BJ (cell line): Measurements from ENCODE around the gene VAPB. TPM values are rescaled to one million over a fixed set of nuclear protein-coding genes. Genes with fewer than 3 reads are reported as not detected.

Experiments
- CTCF ChIA-PET: fragments of 350-600 bp; formaldehyde crosslinking; extraction: SDS; loops from one replicate; lab custom pipeline; 2021; ENCODE audit warnings: antibody characterized with exemption, inconsistent platforms; lab: Yijun Ruan, JAX
- POLR2A ChIA-PET: fragments of 300-600 bp; sonication (Branson Sonifier 250); formaldehyde crosslinking; extraction: SDS; loops from one replicate; lab custom pipeline; 2021; ENCODE audit warnings: antibody characterized with exemption; lab: Charles Lee
- DNase-seq: peaks from one replicate; pipeline ENCODE4 v3.0.0-alpha.2; 2011; ENCODE audit warnings: low read depth
- H3K27me3 ChIP-seq: 2 replicates; pipeline ENCODE4 v1.6.0; 2011; ENCODE audit warnings: low read length; ENCODE audit not compliant: control insufficient read depth, insufficient read depth
- H3K36me3 ChIP-seq: 2 replicates; pipeline ENCODE4 v1.5.1; 2011; ENCODE audit warnings: low read length; ENCODE audit not compliant: control insufficient read depth, insufficient read depth
- H3K4me3 ChIP-seq: 2 replicates; pipeline ENCODE4 v1.5.1; 2011; ENCODE audit warnings: low read depth, mild to moderate bottlenecking, control low read depth, low read length
- polyA plus RNA-seq: library from polyadenylated mRNA; depleted of rRNA; stranded (reverse); fragments of >200 nt; gene quantifications from 2 replicates; pipeline ENCODE4 v1.2.3, GENCODE V29; 2011
- TF ChIP-seq, protein P1 (sequence below): IDR thresholded peaks from 2 replicates; pipeline ENCODE4 v1.5.1; 2011; ENCODE audit warnings: low read depth, mild to moderate bottlenecking, control low read depth, inconsistent platforms, low read length, moderate library complexity; ENCODE audit not compliant: insufficient read depth

The VAPB gene
- polyA plus RNA-seq, 1 experiment = 21.1 TPM

DNA sequence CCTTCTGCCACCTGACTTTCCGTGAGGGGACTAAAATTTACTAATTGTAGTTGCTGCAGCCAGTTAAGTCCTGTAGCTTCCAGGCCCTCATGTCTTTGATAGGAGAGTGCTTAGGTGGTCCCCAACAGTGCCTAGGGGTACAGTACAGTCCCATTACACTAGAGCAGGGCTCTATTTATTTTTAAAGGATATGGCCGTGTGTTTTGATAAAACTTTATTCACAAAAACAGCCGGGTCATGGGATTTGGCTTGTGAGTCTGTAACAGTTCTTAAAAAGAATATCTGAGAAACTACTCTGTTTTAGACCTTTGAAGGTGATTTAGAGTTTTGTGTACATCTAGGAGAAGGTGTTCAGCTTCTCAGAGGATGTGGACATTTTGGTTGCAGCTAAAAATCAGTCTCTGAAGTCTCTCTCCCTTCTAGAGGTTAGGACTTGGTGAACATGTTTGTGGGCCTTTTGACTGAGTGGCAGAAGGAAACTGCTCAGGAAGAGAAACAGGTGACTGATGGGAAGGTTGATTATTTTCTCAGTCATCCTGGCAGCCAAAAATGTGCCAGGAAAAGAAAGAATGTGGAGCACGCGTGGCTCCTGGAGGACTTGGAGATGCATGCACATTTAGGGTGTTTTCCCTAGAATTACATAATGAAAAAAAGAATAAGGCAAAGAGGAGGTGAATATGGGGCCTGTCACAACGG, 57.4 kb downstream of the VAPB start:
- DNase-seq = no peak
- no peaks in the 10 kb centered on the region for H3K27me3 ChIP-seq
- CTCF ChIA-PET = interaction anchor here (1.2 to 2.9 kb wide), 4 partner anchors 16 to 209 kb away, joined by 3 to 10 read pairs (median 10); no protein-coding TSS in a partner anchor

GRCh38 chr20:58446960-58447265, 57.9 kb downstream of the VAPB start:
- TF ChIP-seq, protein P1, sequence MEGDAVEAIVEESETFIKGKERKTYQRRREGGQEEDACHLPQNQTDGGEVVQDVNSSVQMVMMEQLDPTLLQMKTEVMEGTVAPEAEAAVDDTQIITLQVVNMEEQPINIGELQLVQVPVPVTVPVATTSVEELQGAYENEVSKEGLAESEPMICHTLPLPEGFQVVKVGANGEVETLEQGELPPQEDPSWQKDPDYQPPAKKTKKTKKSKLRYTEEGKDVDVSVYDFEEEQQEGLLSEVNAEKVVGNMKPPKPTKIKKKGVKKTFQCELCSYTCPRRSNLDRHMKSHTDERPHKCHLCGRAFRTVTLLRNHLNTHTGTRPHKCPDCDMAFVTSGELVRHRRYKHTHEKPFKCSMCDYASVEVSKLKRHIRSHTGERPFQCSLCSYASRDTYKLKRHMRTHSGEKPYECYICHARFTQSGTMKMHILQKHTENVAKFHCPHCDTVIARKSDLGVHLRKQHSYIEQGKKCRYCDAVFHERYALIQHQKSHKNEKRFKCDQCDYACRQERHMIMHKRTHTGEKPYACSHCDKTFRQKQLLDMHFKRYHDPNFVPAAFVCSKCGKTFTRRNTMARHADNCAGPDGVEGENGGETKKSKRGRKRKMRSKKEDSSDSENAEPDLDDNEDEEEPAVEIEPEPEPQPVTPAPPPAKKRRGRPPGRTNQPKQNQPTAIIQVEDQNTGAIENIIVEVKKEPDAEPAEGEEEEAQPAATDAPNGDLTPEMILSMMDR = no peak
- CTCF ChIA-PET = interaction anchor here (0.6 to 2.9 kb wide), 10 partner anchors 13 to 222 kb away, joined by 3 to 10 read pairs (median 4); no protein-coding TSS in a partner anchor
- Histone ChIP-seq H3K36me3 (peaks cover 7% of the 10 kb centered on the region), H3K4me3 (no peak overlapping the region), H3K27me3 (no peaks in the 10 kb centered on the region)
- no peak for DNase-seq
- POLR2A ChIA-PET = interaction anchor here (0.6 kb wide), 1 partner anchor 58 kb away, joined by 4 read pairs; the partner anchor contains the start of gene VAPB

More for the DNA sequence above, 57.4 kb downstream of the VAPB start:
- peaks cover 7% of the 10 kb centered on the region for H3K36me3 ChIP-seq
- TF ChIP-seq, protein P1 = no peak
- POLR2A ChIA-PET = interaction anchor here (0.5 to 0.6 kb wide), 2 partner anchors 58 to 171 kb away, joined by 4 to 5 read pairs; partner anchors contain the start of gene VAPB
- H3K4me3 ChIP-seq = no peak overlapping the region

GRCh38 chr20:58447511-58448391, 58.7 kb downstream of the VAPB start:
- no peak for DNase-seq
- POLR2A ChIA-PET = no interaction called here
- Histone ChIP-seq H3K27me3 (no peaks in the 10 kb centered on the region), H3K4me3 (no peak overlapping the region), H3K36me3 (peaks cover 7% of the 10 kb centered on the region)
- CTCF ChIA-PET = interaction anchor here (0.6 to 2.9 kb wide), 15 partner anchors 9 to 223 kb away, joined by 3 to 10 read pairs (median 4); no protein-coding TSS in a partner anchor
- TF ChIP-seq, protein P1 = peak; percentile 73

DNA sequence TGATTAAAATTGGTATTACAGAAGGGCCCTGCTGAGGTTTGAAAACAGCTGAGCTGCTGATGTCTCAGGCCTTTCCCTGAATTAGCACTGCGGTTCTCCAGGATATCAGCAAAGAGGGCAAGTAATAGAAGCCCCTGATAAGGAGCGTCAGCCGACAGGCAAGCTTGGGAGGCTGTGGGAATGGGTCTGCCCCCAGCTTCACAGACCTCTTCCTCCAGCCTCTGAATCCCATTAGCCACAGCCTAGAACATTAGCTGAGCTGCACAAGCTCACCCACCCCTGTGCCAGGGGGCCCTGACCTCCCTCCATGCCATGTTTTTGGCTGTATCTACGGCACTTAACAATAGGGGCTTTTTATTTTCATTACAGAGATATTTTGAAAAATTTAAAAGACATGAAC, 59.9 kb downstream of the VAPB start:
- POLR2A ChIA-PET = no interaction called here
- CTCF ChIA-PET = interaction anchor here (0.7 to 2.9 kb wide), 6 partner anchors 14 to 224 kb away, joined by 3 to 10 read pairs (median 4); no protein-coding TSS in a partner anchor
- peaks cover 7% of the 10 kb centered on the region for H3K36me3 ChIP-seq

More for the DNA sequence above, 59.9 kb downstream of the VAPB start:
- Histone ChIP-seq H3K27me3 (no peaks in the 10 kb centered on the region), H3K4me3 (no peak overlapping the region)
- TF ChIP-seq, protein P1 = no peak
- no peak for DNase-seq
